Measurements from ENCODE around the gene SURF4.
"Not testable (repeated sequence)": the region's sequence is repeated elsewhere in the genome, so short reads cannot be mapped to it uniquely, and the experiment has no call there.

SURF4 gene

GRCh38 chr9:133397370-133397769 lies 21.5 kb upstream of the SURF4 start:
- DNase-seq: no peak

DNA sequence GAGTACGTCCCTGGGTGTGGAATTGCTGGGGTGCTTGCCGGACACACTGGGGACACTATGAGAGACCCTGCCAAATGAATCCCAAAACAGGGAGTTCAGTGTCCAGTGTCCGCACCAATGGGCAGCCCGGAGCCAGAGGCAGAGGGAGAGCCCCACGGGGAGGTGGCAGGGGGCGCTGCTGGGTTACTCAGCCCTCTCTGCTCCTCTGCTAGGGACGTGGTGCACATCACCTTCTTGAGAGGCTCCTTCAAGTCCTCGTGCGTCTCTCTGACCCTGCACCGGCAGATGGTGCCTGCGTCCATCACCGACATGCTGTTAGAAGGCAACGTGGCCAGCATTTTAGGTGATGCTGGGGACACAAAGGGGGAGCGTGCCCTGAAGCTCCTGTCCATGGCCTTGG lies 21.1 kb upstream of the SURF4 start:
- no peak for DNase-seq

GRCh38 chr9:133394687-133395271 lies 18.9 kb upstream of the SURF4 start:
- no peak for DNase-seq

- no peak for DNase-seq
These were observed 17.5 kb upstream of the SURF4 start for GRCh38 chr9:133393399-133393798.

- DNase-seq: not testable (repeated sequence)
These were observed 16.4 kb upstream of the SURF4 start for GRCh38 chr9:133392308-133392707.

DNA sequence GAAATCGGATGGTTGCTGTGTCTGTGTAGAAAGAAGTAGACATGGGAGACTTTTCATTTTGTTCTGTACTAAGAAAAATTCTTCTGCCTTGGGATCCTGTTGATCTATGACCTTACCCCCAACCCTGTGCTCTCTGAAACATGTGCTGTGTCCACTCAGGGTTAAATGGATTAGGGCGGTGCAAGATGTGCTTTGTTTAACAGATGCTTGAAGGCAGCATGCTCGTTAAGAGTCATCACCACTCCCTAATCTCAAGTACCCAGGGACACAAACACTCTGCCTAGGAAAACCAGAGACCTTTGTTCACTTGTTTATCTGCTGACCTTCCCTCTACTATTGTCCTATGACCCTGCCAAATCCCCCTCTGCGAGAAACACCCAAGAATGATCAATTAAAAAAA lies 15.6 kb upstream of the SURF4 start:
- not testable (repeated sequence) for DNase-seq

GRCh38 chr9:133390713-133391112 lies 14.9 kb upstream of the SURF4 start:
- DNase-seq: no peak

DNA sequence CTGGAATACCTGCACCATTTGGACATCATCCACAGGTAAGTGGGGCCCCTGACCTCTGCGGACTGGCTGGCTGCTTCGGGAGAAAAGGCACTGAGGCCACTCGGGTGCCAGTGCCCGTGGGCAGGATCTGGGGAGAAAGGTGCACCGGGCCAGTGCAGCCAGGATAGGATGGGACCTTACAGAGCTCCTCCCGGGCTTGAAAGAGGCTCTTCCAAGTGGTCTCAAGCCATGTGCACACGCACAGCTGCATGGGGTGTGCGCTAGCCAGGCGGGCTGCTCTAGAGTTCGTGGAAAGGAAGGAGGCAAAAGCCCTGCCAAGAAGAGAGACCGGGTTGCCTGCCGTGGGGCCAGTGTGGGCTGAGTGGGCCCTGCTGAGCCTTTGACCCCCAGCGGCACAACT lies 13.7 kb upstream of the SURF4 start:
- no peak for DNase-seq

DNA sequence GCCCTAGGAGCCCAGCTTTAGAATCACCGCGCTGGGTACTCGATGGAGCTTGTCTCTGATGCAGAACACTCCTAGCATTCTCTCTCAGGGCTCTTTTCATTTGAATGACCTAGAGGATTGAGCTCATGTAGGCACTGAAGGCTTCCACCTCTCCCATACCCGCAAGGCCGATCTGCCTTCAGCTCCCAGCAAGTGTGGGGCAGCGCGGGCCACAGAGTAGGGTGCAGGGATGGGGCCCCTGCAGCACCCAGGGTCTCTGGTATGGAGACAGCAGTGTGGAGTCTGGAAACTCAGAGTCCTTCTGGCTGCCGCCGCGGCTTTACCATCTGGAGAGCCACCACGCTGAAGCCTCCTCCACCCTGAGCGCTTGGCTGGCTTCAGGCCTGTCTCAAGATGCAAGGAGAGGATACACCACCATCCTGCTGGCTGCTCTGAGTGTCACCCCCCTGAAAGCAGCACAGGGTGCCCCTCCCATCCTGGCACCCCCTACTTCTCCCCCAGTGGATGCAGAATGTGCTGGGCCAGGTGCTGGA lies 13.2 kb upstream of the SURF4 start:
- DNase-seq: no peak

DNA sequence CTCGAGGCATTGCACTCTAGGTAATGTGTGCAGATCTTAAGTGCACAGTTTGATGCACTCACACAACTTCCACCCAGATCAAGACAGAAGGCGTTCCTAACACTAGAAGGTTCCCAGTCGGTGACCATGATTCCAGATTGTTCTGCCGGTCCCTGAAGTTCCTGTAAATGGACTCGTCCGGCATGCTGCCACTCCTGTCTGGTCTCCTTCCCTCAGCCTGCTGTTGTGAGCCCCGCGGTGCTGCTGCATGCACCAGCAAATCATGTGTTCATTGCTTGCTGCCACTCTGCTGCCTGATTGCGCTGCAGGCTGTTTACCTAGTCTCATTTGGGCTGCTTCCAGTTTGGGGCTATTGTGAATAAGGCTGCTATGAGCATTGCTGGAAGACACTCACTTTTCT lies 11.8 kb upstream of the SURF4 start:
- DNase-seq: no peak

GRCh38 chr9:133386338-133386737 lies 10.5 kb upstream of the SURF4 start:
- DNase-seq: no peak

GRCh38 chr9:133385452-133385851 lies 9.6 kb upstream of the SURF4 start:
- no peak for DNase-seq

DNA sequence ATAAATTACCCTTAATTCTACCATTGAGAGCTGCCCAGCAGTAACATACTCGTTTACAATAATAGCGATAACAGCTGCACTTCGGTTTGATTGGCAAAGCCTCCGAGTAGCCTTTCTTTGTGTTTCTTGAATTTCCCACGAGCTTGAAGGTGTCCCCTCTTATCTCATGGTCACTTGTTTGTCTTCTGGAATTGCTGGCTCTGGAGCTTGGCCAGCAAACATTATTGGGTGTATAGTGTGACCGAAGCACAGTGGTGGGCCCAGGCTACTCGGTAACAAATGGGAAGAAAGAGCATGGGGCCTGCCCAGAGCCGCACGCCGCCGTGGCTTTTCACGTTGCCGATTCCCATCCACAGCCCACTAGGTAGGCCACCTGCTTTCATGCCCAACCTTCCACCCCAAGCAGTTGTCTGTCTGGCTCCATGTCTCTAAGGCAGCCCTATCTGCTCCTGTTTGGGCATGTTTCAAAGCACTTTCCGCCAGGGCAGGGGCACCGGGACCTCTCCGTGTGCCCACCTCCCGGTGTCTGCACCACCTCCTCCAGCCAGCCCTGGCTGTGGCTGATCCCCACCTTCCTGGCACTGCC lies 9.0 kb upstream of the SURF4 start:
- DNase-seq: no peak

DNA sequence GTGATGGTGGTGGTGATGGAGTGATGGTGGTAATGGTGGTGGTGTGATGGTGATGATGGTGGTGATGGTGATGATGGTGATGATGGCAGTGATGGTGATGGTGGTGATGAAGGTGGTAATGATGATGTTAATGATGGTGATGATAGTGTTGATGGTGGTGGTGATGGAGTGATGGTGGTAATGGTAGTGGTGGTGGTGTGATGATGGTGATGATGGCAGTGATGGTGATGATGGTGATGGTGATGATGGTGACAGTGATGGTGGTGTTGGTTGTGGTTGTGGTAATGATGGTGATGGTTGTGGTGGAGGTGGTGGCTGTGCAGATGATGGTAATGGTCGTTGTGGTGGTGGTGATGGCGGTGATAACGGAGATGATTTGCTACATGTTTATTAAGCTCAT lies 7.6 kb upstream of the SURF4 start:
- DNase-seq: no peak

DNA sequence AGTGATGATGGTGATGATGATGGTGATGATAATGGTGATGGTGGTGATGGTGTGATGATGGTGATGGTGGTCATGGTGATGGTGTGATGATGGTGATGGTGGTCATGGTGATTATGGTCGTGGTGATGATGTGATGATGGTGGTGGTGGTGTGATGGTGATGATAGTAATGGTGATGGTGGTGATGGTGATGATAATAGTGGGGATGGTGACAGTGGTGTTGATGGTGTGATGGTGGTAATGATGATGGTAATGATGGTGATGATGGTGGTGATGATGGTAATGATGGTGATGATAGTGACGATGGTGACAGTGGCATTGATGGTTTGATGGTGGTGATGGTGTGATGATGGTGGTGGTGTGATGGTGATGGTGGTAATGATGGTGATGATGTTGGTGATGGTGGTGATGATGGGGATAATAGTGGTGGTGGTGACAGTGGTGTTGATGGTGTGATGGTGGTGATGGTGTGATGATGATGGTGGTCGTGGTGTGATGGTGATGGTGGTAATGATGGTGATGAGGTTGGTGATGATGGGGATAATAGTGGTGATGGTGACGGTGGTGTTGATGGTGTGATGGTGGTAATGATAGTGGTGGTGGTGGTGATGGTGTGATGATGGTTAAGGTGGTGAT lies 6.8 kb upstream of the SURF4 start:
- DNase-seq: no peak

GRCh38 chr9:133380734-133381133 lies 4.9 kb upstream of the SURF4 start:
- no peak for DNase-seq

DNA sequence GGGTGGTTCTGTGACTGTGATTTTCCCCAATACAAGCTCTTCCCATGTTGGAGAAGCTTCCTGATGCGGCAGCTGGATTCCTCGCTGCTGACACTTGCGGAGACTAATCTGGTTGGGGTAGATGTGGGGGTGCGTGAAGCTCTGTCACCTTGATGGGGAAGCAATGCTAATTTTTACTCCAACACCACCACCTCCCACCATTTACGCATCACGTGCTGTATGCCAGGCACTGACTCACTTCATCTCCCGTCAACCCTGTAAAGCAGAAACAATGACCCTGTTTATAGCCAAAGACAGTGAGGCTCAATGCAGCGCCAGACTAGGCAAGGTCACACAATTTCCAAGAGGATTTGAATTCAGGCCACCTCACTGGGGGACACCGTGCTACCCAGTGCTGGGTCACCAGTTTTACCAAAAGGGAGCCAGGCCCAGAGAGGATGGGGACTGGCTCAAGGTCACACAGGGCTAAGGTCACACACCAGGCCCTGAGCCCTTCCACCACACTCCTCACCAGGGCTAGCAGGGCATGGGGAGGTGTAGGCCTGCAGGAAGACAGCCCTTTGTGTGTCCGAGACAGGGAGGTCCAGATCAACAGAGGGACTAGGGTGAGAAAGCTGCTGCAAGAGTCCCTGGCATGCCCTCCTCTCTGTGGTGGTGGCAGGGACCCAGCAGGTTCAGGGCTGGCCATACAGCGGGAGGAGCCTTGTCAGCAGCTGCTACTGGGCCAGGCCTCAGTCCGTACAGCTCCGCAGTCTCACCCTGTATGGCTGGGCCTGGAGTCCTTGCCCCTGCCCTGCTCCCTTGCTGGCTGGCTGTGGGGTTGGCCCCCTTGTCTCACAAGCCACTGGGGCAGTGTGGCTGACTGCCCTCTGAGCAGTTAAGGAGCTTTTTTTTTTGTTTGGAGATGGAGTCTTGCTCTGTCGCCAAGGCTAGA lies 3.6 kb upstream of the SURF4 start:
- no peak for DNase-seq

DNA sequence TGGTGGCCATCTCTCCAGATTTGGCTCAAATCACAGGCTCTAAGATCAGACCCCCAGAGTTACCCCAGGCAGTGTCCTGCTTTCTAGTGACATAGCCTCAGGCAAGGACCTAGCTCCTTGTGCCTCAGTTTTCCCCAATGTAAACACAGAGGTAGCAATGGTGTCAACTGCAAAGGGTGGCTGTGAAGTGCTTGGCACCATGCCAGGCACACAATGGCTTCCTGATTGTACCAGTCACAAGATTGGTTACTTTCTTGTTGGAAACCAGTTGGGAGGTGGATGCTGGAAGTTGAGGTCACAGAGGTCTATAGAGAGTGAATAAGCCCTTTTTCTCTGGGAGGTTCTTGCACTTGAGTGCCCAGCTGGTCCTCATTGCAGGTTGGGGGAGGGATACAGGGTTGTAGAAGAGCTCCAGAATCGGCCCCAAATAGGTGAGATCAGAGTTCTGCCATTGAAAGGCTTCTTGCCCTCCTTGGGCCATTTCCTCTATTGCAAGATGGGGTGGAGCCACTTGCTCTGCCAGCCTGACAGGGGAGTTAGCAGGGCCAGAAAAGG lies 2.6 kb upstream of the SURF4 start:
- DNase-seq: no peak

- no peak for DNase-seq
These were observed 1.9 kb upstream of the SURF4 start for GRCh38 chr9:133377721-133378216.

GRCh38 chr9:133377280-133377679 lies 1.4 kb upstream of the SURF4 start:
- not testable (repeated sequence) for DNase-seq

DNA sequence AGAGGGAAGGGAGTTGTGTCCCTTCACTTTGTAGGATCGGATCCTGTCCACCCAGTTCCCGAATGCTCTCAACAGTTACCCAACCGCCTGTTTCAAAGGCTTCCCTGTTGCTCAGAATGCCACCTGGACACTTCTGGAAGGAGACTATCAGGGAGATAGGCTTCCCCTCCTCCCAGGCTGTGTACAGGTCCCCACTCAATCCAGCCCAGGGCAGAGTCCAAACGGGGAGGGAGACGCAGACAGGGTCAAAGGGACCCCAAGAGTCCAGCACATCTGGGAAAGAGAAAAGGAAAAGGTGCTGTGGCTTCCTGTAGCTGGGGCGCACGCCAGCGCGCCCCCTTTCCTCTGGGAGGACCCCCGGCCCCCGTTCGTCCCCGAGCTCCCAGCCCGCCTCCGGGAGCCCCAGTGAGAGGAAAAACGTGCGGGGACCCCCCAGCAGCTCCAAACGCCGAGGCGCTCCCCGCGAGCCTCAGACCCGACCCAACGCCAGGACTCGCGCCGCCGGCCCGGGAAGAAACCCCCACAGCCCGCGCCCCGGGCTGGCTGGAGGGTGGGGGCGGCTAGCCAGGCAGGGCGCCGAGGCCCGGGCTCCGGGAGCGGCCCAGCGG lies 640 bp downstream of the SURF4 start:
- DNase-seq: no peak

GRCh38 chr9:133374612-133375115 lies 1.2 kb downstream of the SURF4 start:
- DNase-seq: peak; percentile 51

All from central memory CD4-positive, alpha-beta T cell (primary cell).